ENCODE data around the gene APOL3.
"Not testable (repeated sequence)": the region's sequence is repeated elsewhere in the genome, so short reads cannot be mapped to it uniquely, and the experiment has no call there.

APOL3 gene

DNA sequence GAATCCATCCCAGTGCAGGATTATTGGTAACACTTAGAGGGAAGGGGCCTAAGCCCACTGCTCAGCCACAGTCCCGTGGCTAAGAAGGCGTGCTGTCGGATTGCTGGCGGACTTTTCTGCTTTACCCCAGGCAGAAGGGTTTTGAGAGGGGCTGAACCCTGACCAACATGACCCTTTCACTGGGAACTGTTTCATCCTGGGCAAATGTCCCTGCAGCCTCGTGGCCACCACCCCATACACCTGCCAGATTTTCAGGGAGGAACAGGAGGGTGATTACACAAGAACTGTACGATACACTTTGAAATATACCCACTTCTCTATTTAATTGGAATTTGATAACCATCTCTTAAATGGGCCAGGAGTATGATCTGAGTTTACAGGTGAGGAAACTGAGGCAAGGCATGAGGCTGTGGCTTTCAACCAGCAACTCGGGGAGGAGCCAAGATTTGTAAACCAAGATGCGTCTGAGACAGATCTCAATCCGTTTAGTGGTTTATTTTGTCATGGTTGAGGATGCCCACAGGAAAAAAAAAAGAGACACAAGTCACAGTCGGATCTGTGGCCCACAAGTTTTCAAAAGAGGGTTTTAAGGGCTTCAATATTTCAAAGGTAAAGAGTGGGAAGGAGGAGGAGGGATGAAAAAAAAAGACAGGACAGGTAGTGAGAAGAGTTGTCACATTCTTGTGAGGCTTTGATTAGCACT lies 6.1 kb upstream of the APOL3 start:
- TF ChIP-seq FOXP2 (optimal IDR thresholded peaks at IDR 0.05; ENCODE audit: control extremely low read depth, extremely low read length, insufficient read depth) (no peak), EZH2 (IDR thresholded peaks at IDR 0.05) (no peak), POLR2AphosphoS5 (IDR thresholded peaks at IDR 0.05; ENCODE audit: borderline replicate concordance, low read depth, low read length) (no peak)
- Histone ChIP-seq H3K4me3 (no peak overlapping the region), H3K36me3 (ENCODE audit: insufficient read depth, low read length) (no peaks in the 10 kb centered on the region), H3K9ac (ENCODE audit: insufficient read length) (no peak overlapping the region), H3K9me3 (ENCODE audit: low read depth, low read length) (no peaks in the 10 kb centered on the region), H3K27ac (no peak overlapping the region)
- no peak for DNase-seq (ENCODE audit: low read depth, low spot score)

DNA sequence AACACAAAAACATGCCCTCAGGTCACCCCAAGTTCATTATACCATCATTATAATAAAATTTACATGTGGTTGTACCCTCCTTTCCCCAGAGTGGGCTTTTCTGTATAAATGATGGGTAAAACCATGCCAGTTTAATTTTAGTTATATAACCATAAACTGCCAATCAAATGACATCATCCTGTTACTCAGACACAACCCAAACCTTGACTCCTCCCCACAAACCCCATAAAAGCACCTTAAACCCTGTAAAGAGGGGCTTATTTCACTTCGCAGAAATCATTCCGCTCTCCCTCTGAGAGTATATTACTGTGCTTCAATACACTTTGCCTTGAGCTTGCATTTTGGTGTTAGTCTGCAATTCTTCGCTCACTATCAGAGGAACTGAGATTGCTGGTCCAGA lies 5.5 kb upstream of the APOL3 start:
- DNase-seq (ENCODE audit: low read depth, low spot score): no peak
- Histone ChIP-seq H3K27ac (no peak overlapping the region), H3K9me3 (ENCODE audit: low read depth, low read length) (no peaks in the 10 kb centered on the region), H3K4me3 (no peak overlapping the region), H3K9ac (ENCODE audit: insufficient read length) (no peak overlapping the region), H3K36me3 (ENCODE audit: insufficient read depth, low read length) (no peaks in the 10 kb centered on the region)
- TF ChIP-seq EZH2 (IDR thresholded peaks at IDR 0.05) (no peak), FOXP2 (optimal IDR thresholded peaks at IDR 0.05; ENCODE audit: control extremely low read depth, extremely low read length, insufficient read depth) (no peak)

DNA sequence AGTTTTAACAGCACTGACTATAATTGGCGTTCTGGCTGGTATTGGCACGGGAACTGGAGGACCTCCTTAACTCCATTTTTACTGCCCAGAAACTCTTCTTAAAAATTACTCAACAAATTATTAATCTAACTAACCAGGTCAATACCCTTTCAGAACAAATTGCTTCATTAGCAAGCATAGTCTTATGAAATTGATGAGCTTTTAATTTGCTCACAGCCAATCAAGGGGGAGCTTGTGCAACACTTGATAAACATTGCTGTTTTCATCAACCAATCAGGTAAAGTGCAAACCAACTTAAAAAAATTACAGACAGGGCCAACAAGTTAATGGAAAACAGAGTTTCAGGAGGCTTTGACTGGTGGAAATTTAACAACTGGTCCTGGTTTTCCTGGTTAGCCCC lies 4.6 kb upstream of the APOL3 start:
- no peaks in the 10 kb centered on the region for H3K36me3 ChIP-seq (ENCODE audit: insufficient read depth, low read length)
- no peak overlapping the region for H3K4me3 ChIP-seq
- TF ChIP-seq EZH2 (IDR thresholded peaks at IDR 0.05) (no peak), FOXP2 (optimal IDR thresholded peaks at IDR 0.05; ENCODE audit: control extremely low read depth, extremely low read length, insufficient read depth) (no peak), POLR2AphosphoS5 (IDR thresholded peaks at IDR 0.05; ENCODE audit: borderline replicate concordance, low read depth, low read length) (no peak)
- H3K9me3 ChIP-seq (ENCODE audit: low read depth, low read length): no peaks in the 10 kb centered on the region
- H3K27ac ChIP-seq: no peak overlapping the region
- no peak for DNase-seq (ENCODE audit: low read depth, low spot score)
- H3K9ac ChIP-seq (ENCODE audit: insufficient read length): no peak overlapping the region

DNA sequence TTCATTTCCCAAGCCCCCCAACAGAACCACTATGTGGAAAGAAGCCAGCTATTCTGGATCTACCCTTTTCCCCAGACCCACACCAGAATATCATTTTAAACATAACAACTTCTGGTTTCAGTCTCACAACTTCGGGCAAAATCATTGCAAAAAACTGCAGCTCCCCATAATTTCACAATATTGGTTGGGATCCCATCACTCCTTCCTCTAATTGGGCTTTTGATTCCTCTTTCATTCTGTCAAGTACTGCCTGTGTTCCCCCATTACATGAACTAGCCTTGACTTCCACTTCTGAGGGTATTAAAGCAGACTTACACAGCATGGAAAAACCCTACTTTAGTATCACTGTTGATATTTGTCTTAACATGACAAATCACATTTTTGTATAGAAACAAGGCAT lies 4.1 kb upstream of the APOL3 start:
- TF ChIP-seq FOXP2 (optimal IDR thresholded peaks at IDR 0.05; ENCODE audit: control extremely low read depth, extremely low read length, insufficient read depth): no peak
- no peak for TF ChIP-seq POLR2AphosphoS5 (IDR thresholded peaks at IDR 0.05; ENCODE audit: borderline replicate concordance, low read depth, low read length)
- TF ChIP-seq EZH2 (IDR thresholded peaks at IDR 0.05): no peak
- Histone ChIP-seq H3K9ac (ENCODE audit: insufficient read length) (no peak overlapping the region), H3K4me3 (no peak overlapping the region), H3K27ac (no peak overlapping the region), H3K9me3 (ENCODE audit: low read depth, low read length) (no peaks in the 10 kb centered on the region), H3K36me3 (ENCODE audit: insufficient read depth, low read length) (no peaks in the 10 kb centered on the region)
- no peak for DNase-seq (ENCODE audit: low read depth, low spot score)

DNA sequence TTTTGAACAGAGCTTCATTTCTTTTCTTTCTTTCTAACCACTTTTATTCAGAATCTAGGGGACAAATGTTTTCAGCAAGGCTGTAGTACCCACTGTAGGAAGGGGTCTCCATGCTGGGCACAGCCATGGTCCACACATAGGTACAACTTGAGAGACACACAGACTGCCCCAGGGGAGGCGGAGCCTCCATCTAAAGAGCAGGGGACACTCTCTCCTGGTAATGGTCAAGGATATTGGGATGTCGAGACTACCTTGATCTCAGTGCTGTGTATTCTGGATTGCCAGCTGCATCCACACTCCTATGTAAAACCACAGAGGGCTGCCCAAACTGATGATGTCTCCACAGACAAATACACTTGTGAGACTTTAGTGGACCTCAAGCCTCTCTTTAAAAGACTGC lies 2.9 kb upstream of the APOL3 start:
- TF ChIP-seq FOXP2 (optimal IDR thresholded peaks at IDR 0.05; ENCODE audit: control extremely low read depth, extremely low read length, insufficient read depth) (no peak), POLR2AphosphoS5 (IDR thresholded peaks at IDR 0.05; ENCODE audit: borderline replicate concordance, low read depth, low read length) (no peak), EZH2 (IDR thresholded peaks at IDR 0.05) (no peak)
- Histone ChIP-seq H3K27ac (no peak overlapping the region), H3K9ac (ENCODE audit: insufficient read length) (no peak overlapping the region), H3K36me3 (ENCODE audit: insufficient read depth, low read length) (no peaks in the 10 kb centered on the region), H3K4me3 (no peak overlapping the region), H3K9me3 (ENCODE audit: low read depth, low read length) (no peaks in the 10 kb centered on the region)
- DNase-seq (ENCODE audit: low read depth, low spot score): no peak

DNA sequence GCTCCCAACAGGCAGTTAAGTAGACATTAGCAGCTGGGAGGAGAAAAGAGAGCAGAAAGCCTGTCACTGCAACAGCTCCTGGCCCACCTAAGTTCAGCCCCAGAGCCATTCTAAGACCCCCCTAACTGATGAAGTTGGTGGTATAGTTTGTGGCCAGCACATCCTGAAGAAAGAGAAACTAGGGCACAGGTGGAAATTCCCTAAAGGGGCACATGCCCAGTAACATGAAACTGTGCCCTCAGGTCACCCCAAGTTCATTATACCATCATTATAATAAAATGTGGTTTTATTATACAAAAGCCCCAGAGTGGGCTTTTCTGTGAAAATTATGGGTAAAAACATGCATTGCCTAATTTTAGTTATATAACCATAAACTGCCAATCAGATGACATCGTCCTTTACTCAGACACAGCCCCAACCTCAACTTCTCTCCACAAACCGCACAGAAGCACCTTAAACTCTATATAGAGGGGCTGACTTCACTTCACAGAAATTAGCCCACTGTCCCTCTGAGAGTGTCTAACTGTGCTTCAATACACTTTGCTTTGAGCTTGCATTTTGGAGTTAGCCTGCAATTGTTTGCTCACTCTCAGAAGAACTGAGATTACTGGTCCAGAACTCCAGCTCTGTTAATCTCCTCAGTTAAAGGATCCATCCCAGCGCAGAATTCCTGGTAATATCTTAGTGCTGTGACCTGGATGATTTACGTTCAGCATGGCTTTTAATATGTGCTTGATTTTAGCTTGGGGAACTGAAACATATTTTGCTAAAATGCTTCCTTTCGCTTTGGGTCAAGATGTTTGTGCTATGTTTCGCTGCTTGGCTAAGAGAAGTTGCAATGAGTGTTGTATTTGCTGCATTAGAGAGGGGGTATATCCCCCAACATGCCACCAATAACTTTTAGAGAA lies 1.8 kb upstream of the APOL3 start:
- no peak for DNase-seq (ENCODE audit: low read depth, low spot score)

DNA sequence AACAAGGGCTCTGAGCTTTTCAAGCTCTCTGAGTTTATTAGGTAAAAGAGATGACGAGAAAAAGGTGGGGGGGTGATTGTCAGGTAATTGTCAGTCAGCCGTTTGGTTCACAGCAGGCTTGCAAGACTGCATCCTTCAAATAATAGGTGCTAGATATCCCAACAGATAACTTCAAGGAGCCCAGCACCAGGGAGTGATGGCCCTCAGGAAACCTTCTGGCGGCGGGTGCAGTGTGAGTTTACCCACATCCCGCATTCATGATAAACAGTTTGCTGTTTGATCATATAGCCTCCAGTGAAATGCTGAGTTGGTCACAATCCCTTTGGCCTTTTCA lies 1.2 kb upstream of the APOL3 start:
- not testable (repeated sequence) for H3K9me3 ChIP-seq (ENCODE audit: low read depth, low read length); DNase-seq (ENCODE audit: low read depth, low spot score); H3K4me3 ChIP-seq; H3K9ac ChIP-seq (ENCODE audit: insufficient read length); H3K36me3 ChIP-seq (ENCODE audit: insufficient read depth, low read length); H3K27ac ChIP-seq

More for the DNA sequence above, 1.8 kb upstream of the APOL3 start:
- Histone ChIP-seq H3K9me3 (ENCODE audit: low read depth, low read length) (no peaks in the 10 kb centered on the region), H3K9ac (ENCODE audit: insufficient read length) (no peak overlapping the region), H3K27ac (no peak overlapping the region), H3K36me3 (ENCODE audit: insufficient read depth, low read length) (no peaks in the 10 kb centered on the region), H3K4me3 (no peak overlapping the region)
- TF ChIP-seq EZH2 (IDR thresholded peaks at IDR 0.05) (no peak), FOXP2 (optimal IDR thresholded peaks at IDR 0.05; ENCODE audit: control extremely low read depth, extremely low read length, insufficient read depth) (no peak)

DNA sequence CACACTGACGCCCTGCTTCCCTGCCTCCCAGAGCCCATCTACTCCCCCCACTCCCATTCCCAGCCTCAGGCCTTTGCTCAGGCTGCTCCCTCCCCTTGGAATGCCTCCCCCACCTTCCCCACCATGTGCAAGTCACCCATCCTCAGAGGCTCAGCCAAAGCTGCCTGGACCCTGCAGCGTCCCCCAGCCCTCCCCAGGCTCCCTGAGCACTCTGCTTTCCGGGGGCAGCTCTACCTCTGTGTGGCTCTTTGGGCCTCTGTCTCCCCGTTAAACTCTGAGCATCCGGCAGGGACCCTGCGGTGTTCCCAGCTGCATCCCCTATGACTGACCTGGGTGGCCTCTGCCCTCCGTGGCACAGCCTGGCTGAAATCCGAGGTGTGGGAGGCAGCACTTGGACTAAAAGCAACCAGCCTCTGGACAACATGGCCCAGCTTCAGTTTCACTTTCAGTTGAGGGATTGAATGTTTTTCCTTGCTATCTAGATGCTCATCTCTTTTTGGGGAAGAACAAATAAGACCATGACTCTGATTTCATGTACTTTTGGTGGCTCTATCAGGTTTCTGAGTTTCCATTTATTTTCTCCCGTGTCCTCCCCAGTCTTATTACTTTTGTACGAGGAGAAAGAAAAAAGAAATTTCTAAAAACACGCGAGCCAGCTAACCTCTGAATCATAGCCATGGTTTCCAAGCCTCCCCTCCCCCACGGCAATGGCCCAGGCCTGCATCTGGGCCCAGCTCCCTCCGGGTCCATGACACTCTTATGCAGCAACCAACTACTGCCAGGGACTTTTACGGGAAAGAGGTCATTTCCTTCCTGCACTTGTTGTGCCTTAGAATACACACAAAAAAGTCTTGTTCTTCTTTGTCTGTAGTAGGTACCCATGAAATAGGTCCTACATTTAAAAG lies 3.8 kb downstream of the APOL3 start:
- TF ChIP-seq FOXP2 (optimal IDR thresholded peaks at IDR 0.05; ENCODE audit: control extremely low read depth, extremely low read length, insufficient read depth): no peak
- no peak for TF ChIP-seq POLR2AphosphoS5 (IDR thresholded peaks at IDR 0.05; ENCODE audit: borderline replicate concordance, low read depth, low read length)
- no peak for TF ChIP-seq EZH2 (IDR thresholded peaks at IDR 0.05)
- no peak overlapping the region for H3K9ac ChIP-seq (ENCODE audit: insufficient read length)
- no peak for DNase-seq (ENCODE audit: low read depth, low spot score)

More for the DNA sequence above, 3.8 kb downstream of the APOL3 start:
- Histone ChIP-seq H3K4me3 (no peak overlapping the region), H3K27ac (no peak overlapping the region), H3K9me3 (ENCODE audit: low read depth, low read length) (no peaks in the 10 kb centered on the region), H3K36me3 (ENCODE audit: insufficient read depth, low read length) (no peaks in the 10 kb centered on the region)
